Upper lobe of left lung (tissue), 6 donors: Measurements from ENCODE around the gene XYLT1. TPM values are rescaled to one million over a fixed set of nuclear protein-coding genes. Genes with fewer than 3 reads are reported as not detected.

Experiments used
- ATAC-seq, 2 donors: fragments of 200-7000 bp; cut with Tn5 transposase; one replicate each; pipeline ENCODE4 v1.9.1; 2022; ENCODE audit warnings: mild to moderate bottlenecking in 2 of 2, moderate library complexity in 2 of 2; ENCODE audit not compliant: low FRiP score in 2 of 2
- DNase-seq, 2 donors: peaks; one replicate each; pipeline ENCODE4 v3.0.0-alpha.2; 2019 to 2020
- H3K27ac ChIP-seq, 4 donors: fragments of 200-600 bp; sonication (generic); one replicate each; pipeline ENCODE4 v1.5.1; 2016 to 2019
- H3K27me3 ChIP-seq, 4 donors: fragments of 200-600 bp; sonication (generic); one replicate each; pipeline ENCODE4 v1.5.1; 2017 to 2019
- H3K36me3 ChIP-seq, 4 donors: fragments of 200-600 bp; sonication (generic); one replicate each; pipeline ENCODE4 v1.5.1; 2016 to 2019
- H3K4me1 ChIP-seq, 4 donors: fragments of 200-600 bp; sonication (generic); one replicate each; pipeline ENCODE4 v1.5.1; 2018 to 2019
- H3K4me3 ChIP-seq, 4 donors: fragments of 200-600 bp; sonication (generic); one replicate each; pipeline ENCODE4 v1.5.1; 2017 to 2019; ENCODE audit warnings: mild to moderate bottlenecking in 2 of 4, moderate library complexity in 1 of 4
- H3K9me3 ChIP-seq, 4 donors: fragments of 200-600 bp; sonication (generic); one replicate each; pipeline ENCODE4 v1.5.1; 2018 to 2019
- EP300 ChIP-seq, 4 donors: sonication (generic); formaldehyde crosslinking; IDR thresholded peaks; one replicate each; pipeline ENCODE4 v1.5.1; 2017; ENCODE audit warnings: antibody characterized with exemption in 4 of 4, control low read depth in 2 of 4
- POLR2A ChIP-seq, 4 donors: fragments of 450-650 bp; IDR thresholded peaks; one replicate each; pipeline ENCODE4 v1.5.1; 2016 to 2017; ENCODE audit warnings: antibody characterized with exemption in 4 of 4, mild to moderate bottlenecking in 2 of 4
- POLR2AphosphoS5 ChIP-seq, 2 donors: sonication (generic); formaldehyde crosslinking; IDR thresholded peaks; one replicate each; pipeline ENCODE4 v1.5.1; 2017; ENCODE audit warnings: antibody characterized with exemption in 2 of 2
- WGBS, 2 donors: methylation state at CpG; one replicate each; pipeline ENCODE4 v1.1.5; 2017 to 2018; 5-methylcytosine and 5-hydroxymethylcytosine counted together
- total RNA-seq, 6 donors: library from RNA; depleted of rRNA in 4 of 6; stranded (reverse); fragments of >200 nt in 4 of 6; gene quantifications; one replicate each; pipeline versions ENCODE4 v1.1.0 to v1.2.1, GENCODE V29; 2016 to 2021
- TF ChIP-seq, protein P1 (sequence below), 6 experiments: fragments of 450-650 bp in 4 of 6; fragments of 200-600 bp in 2 of 6; sonication (generic) in 2 of 6; IDR thresholded peaks; one replicate each; pipeline ENCODE4 v1.5.1; 2016 to 2019; ENCODE audit warnings: antibody characterized with exemption in 6 of 6
- donor health status: DM: no; HTN: no; CAD: no; lungs with moderate emphysema.
- donor health status: DM: no; HTN: yes; CAD: no; lungs with severe emphysema.

The XYLT1 gene
- total RNA-seq, 6 donors from 2014 or later = 3.0 to 26.2 (median 6.8) TPM

DNA sequence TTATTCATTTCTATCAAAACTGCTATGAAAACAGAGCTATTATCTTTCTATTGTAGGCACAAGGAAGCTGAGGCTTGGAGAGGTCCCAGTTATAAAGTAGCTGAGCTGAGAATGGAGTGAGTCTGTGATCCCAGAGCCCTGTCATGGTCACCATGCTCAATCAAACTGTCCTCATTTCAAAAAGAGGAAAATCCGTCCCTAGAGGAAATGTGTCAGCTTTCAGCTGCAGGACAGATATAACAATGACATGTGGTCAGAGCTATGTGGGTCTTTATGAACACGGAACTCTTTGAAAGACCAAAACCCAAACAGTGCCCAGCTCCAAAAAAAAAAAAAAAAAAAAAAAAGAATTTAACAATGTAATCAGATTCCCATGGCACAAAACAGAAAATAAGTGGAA lies 266.1 kb downstream of the XYLT1 start:
- no peak for TF ChIP-seq POLR2A (IDR thresholded peaks at IDR 0.05)
- TF ChIP-seq POLR2AphosphoS5 (IDR thresholded peaks at IDR 0.05) = no peak
- TF ChIP-seq, protein P1, sequence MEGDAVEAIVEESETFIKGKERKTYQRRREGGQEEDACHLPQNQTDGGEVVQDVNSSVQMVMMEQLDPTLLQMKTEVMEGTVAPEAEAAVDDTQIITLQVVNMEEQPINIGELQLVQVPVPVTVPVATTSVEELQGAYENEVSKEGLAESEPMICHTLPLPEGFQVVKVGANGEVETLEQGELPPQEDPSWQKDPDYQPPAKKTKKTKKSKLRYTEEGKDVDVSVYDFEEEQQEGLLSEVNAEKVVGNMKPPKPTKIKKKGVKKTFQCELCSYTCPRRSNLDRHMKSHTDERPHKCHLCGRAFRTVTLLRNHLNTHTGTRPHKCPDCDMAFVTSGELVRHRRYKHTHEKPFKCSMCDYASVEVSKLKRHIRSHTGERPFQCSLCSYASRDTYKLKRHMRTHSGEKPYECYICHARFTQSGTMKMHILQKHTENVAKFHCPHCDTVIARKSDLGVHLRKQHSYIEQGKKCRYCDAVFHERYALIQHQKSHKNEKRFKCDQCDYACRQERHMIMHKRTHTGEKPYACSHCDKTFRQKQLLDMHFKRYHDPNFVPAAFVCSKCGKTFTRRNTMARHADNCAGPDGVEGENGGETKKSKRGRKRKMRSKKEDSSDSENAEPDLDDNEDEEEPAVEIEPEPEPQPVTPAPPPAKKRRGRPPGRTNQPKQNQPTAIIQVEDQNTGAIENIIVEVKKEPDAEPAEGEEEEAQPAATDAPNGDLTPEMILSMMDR (IDR thresholded peaks at IDR 0.05) = no peak
- TF ChIP-seq EP300 (IDR thresholded peaks at IDR 0.05) = no peak
- no peak overlapping the region for H3K4me3 ChIP-seq
- peaks cover 0 to under 1% (median 0%) of the 10 kb centered on the region in 4 donors for H3K36me3 ChIP-seq
- peaks cover 9 to 26% (median 14%) of the 10 kb centered on the region in 4 donors for H3K4me1 ChIP-seq
- DNase-seq = no peak
- 13 to 40% methylated on average over 2 of the region's 2 CpGs for WGBS, 2 donors
- H3K9me3 ChIP-seq = no peaks in the 10 kb centered on the region
- H3K27me3 ChIP-seq = no peaks in the 10 kb centered on the region
- H3K27ac ChIP-seq = no peak overlapping the region
- ATAC-seq = no peak

- WGBS, 2 donors = 77 to 79% methylated on average over 2 of the region's 2 CpGs
- no peaks in the 10 kb centered on the region for H3K27me3 ChIP-seq
- no peak overlapping the region for H3K4me3 ChIP-seq
- ATAC-seq (no peak), DNase-seq (no peak)
- peaks cover 9 to 26% (median 14%) of the 10 kb centered on the region in 4 donors for H3K4me1 ChIP-seq
- TF ChIP-seq, protein P1 (IDR thresholded peaks at IDR 0.05) = no peak
- TF ChIP-seq POLR2A (IDR thresholded peaks at IDR 0.05) = no peak
- no peak for TF ChIP-seq POLR2AphosphoS5 (IDR thresholded peaks at IDR 0.05)
- no peak for TF ChIP-seq EP300 (IDR thresholded peaks at IDR 0.05)
- H3K36me3 ChIP-seq = peaks cover 0 to 4% (median under 1%) of the 10 kb centered on the region in 4 donors
- no peaks in the 10 kb centered on the region for H3K9me3 ChIP-seq
- H3K27ac ChIP-seq = no peak overlapping the region
Observed at GRCh38 chr16:17204206-17204605, 266.6 kb downstream of the XYLT1 start.

GRCh38 chr16:17203424-17203823 lies 267.3 kb downstream of the XYLT1 start:
- no peak for ATAC-seq
- peaks cover 0 to 10% (median 4%) of the 10 kb centered on the region in 4 donors for H3K36me3 ChIP-seq
- H3K27ac ChIP-seq = no peak overlapping the region
- TF ChIP-seq POLR2AphosphoS5 (IDR thresholded peaks at IDR 0.05) (no peak), POLR2A (IDR thresholded peaks at IDR 0.05) (no peak), EP300 (IDR thresholded peaks at IDR 0.05) (no peak)
- TF ChIP-seq, protein P1 (IDR thresholded peaks at IDR 0.05) = no peak
- H3K4me3 ChIP-seq = no peak overlapping the region
- WGBS, 2 donors = 79 to 92% methylated on average over 1 of the region's 1 CpG
- DNase-seq = no peak
- H3K27me3 ChIP-seq = no peaks in the 10 kb centered on the region
- H3K9me3 ChIP-seq = no peaks in the 10 kb centered on the region
- peaks cover 9 to 26% (median 14%) of the 10 kb centered on the region in 4 donors for H3K4me1 ChIP-seq

- H3K27me3 ChIP-seq = no peaks in the 10 kb centered on the region
- no peak for TF ChIP-seq POLR2A (IDR thresholded peaks at IDR 0.05)
- no peak for TF ChIP-seq POLR2AphosphoS5 (IDR thresholded peaks at IDR 0.05)
- no peak for TF ChIP-seq EP300 (IDR thresholded peaks at IDR 0.05)
- TF ChIP-seq, protein P1 (IDR thresholded peaks at IDR 0.05) = no peak
- WGBS, 2 donors = 93 to 99% methylated on average over 3 of the region's 3 CpGs
- peaks cover 0 to 3% (median 0%) of the 10 kb centered on the region in 4 donors for H3K4me1 ChIP-seq
- peaks cover 0 to 26% (median 7%) of the 10 kb centered on the region in 4 donors for H3K36me3 ChIP-seq
- no peak overlapping the region for H3K27ac ChIP-seq
- no peak for DNase-seq
- H3K9me3 ChIP-seq = no peaks in the 10 kb centered on the region
- H3K4me3 ChIP-seq = no peak overlapping the region
- no peak for ATAC-seq
Observed at GRCh38 chr16:17199135-17199534, 271.6 kb downstream of the XYLT1 start.

DNA sequence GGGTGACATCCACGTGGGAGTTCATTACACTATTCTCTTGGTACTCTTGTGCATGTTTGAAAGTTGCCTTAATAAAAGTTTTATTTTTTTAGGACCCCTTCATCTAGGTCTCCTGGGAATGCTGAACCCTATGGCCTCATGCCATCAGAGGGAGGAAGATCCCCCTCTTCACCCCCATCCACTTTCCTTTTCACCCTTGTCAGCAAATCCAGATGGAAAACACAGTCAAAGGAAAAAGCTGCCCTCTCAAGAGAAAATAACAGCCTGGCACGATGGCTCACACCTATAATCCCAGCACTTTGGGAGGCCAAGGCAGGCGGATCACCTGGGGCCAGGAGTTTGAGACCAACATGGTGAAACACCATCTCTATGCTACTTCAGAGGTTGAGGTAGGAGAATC lies 274.2 kb downstream of the XYLT1 start:
- ATAC-seq = no peak
- peaks cover 0 to 26% (median 7%) of the 10 kb centered on the region in 4 donors for H3K36me3 ChIP-seq

More for the DNA sequence above, 274.2 kb downstream of the XYLT1 start:
- Histone ChIP-seq H3K4me1 (no peaks in the 10 kb centered on the region), H3K4me3 (no peak overlapping the region), H3K9me3 (no peaks in the 10 kb centered on the region), H3K27ac (no peak overlapping the region), H3K27me3 (no peaks in the 10 kb centered on the region)
- no peak for DNase-seq
- 85 to 91% methylated on average over 3 of the region's 3 CpGs for WGBS, 2 donors
- TF ChIP-seq EP300 (IDR thresholded peaks at IDR 0.05) = no peak
- TF ChIP-seq, protein P1 (IDR thresholded peaks at IDR 0.05) = no peak
- TF ChIP-seq POLR2AphosphoS5 (IDR thresholded peaks at IDR 0.05) = no peak
- TF ChIP-seq POLR2A (IDR thresholded peaks at IDR 0.05) = no peak
